Loucy (cell line): ENCODE measurements around the gene MMAB.

Source experiments
- EZH2phosphoT487 ChIP-seq: fragments of 200-600 bp; IDR thresholded peaks from 2 replicates; pipeline ENCODE4 v1.6.1; 2018; ENCODE audit warnings: antibody characterized with exemption, mild to moderate bottlenecking, moderate library complexity, borderline replicate concordance
- TF ChIP-seq, protein P1 (sequence below): fragments of 200-600 bp; sonication (generic); conservative IDR thresholded peaks from 2 replicates; pipeline ENCODE4 v1.5.1; 2014; ENCODE audit warnings: mild to moderate bottlenecking, antibody characterized with exemption, low read length

- TF ChIP-seq, protein P1, sequence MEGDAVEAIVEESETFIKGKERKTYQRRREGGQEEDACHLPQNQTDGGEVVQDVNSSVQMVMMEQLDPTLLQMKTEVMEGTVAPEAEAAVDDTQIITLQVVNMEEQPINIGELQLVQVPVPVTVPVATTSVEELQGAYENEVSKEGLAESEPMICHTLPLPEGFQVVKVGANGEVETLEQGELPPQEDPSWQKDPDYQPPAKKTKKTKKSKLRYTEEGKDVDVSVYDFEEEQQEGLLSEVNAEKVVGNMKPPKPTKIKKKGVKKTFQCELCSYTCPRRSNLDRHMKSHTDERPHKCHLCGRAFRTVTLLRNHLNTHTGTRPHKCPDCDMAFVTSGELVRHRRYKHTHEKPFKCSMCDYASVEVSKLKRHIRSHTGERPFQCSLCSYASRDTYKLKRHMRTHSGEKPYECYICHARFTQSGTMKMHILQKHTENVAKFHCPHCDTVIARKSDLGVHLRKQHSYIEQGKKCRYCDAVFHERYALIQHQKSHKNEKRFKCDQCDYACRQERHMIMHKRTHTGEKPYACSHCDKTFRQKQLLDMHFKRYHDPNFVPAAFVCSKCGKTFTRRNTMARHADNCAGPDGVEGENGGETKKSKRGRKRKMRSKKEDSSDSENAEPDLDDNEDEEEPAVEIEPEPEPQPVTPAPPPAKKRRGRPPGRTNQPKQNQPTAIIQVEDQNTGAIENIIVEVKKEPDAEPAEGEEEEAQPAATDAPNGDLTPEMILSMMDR = no peak
- no peak for TF ChIP-seq EZH2phosphoT487
These were observed 6.0 kb downstream of the MMAB start for GRCh38 chr12:109567296-109567695.
